Tibial nerve (tissue), 4 donors: ENCODE data around the gene TBX21. TPM values are rescaled to one million over a fixed set of nuclear protein-coding genes. Genes with fewer than 3 reads are reported as not detected.

Experiments used
- DNase-seq, 2 donors: peaks; one replicate each; pipeline ENCODE4 v3.0.0-alpha.2; 2019; ENCODE audit warnings: low spot score in 2 of 2
- H3K27ac ChIP-seq, 4 donors: fragments of 200-600 bp; sonication (generic) in 3 of 4; one replicate each; pipeline ENCODE4 v1.5.1; 2017 to 2019; ENCODE audit warnings: mild to moderate bottlenecking in 1 of 4
- H3K27me3 ChIP-seq, 2 donors: fragments of 200-600 bp; sonication (generic) in 1 of 2; one replicate each; pipeline versions ENCODE4 v1.5.1 to v1.6.0; 2017 to 2019
- H3K36me3 ChIP-seq, 3 donors: fragments of 200-600 bp; sonication (generic); one replicate each; pipeline ENCODE4 v1.5.1; 2018 to 2019
- H3K4me1 ChIP-seq, 4 donors: fragments of 200-600 bp; sonication (generic) in 3 of 4; one replicate each; pipeline ENCODE4 v1.5.1; 2017 to 2019
- H3K4me3 ChIP-seq, 4 donors: fragments of 200-600 bp; sonication (generic) in 3 of 4; one replicate each; pipeline ENCODE4 v1.5.1; 2017 to 2019; ENCODE audit warnings: mild to moderate bottlenecking in 1 of 4, moderate library complexity in 1 of 4
- H3K9me3 ChIP-seq, 4 donors: fragments of 200-600 bp; sonication (generic) in 3 of 4; one replicate each; pipeline ENCODE4 v1.5.1; 2017 to 2019
- CTCF ChIP-seq, 5 experiments: fragments of 200-600 bp in 3 of 5; fragments of 450-650 bp in 2 of 5; sonication (generic) in 3 of 5; IDR thresholded peaks; one replicate each; pipeline ENCODE4 v1.5.1; 2016 to 2019; ENCODE audit warnings: antibody characterized with exemption in 5 of 5, mild to moderate bottlenecking in 3 of 5, moderate library complexity in 2 of 5
- EP300 ChIP-seq, 2 donors: sonication (generic); formaldehyde crosslinking; IDR thresholded peaks; one replicate each; pipeline ENCODE4 v1.6.1; 2017; ENCODE audit warnings: antibody characterized with exemption in 2 of 2, mild to moderate bottlenecking in 1 of 2
- POLR2A ChIP-seq, 2 donors: fragments of 450-650 bp; IDR thresholded peaks; one replicate each; pipeline ENCODE4 v1.6.1; 2017; ENCODE audit warnings: antibody characterized with exemption in 2 of 2, mild to moderate bottlenecking in 2 of 2, moderate library complexity in 2 of 2
- WGBS, 2 donors: methylation state at CpG; one replicate each; pipeline ENCODE4 v1.1.5; 2018; 5-methylcytosine and 5-hydroxymethylcytosine counted together
- total RNA-seq, 4 donors: library from RNA; depleted of rRNA; stranded (reverse); fragments of >200 nt; gene quantifications; one replicate each; pipeline ENCODE4 v1.1.0, GENCODE V29; 2016

The TBX21 gene
- total RNA-seq, 4 donors from 2014 or later = 1.9 to 3.3 (median 2.1) TPM; not detected in 1

GRCh38 chr17:47789611-47790561 is 56.9 kb downstream of the TBX21 start:
- Histone ChIP-seq H3K9me3 (no peaks in the 10 kb centered on the region), H3K4me1 (peaks cover 0 to 10% (median 5%) of the 10 kb centered on the region in 4 donors), H3K36me3 (no peaks in the 10 kb centered on the region), H3K27ac (peak overlapping the region in 2 of 4 donors; percentile 63), H3K4me3 (peak overlapping the region; percentile 26 to 54 (median 38)), H3K27me3 (peaks cover 0 to 61% of the 10 kb centered on the region in 2 donors)
- WGBS, 2 donors = 2 to 3% methylated on average over 46 to 50 of the region's 70 CpGs
- TF ChIP-seq EP300 (IDR thresholded peaks at IDR 0.05) (no peak), CTCF (IDR thresholded peaks at IDR 0.05) (peak; percentile 39 to 67 (median 59))
- peak in 1 of 2 donors; percentile 19 for DNase-seq

GRCh38 chr17:47791025-47791424 is 58.0 kb downstream of the TBX21 start:
- no peak for DNase-seq
- Histone ChIP-seq H3K9me3 (no peaks in the 10 kb centered on the region), H3K4me3 (no peak overlapping the region), H3K27ac (peak overlapping the region in 2 of 4 donors; percentile 5 to 63), H3K36me3 (no peaks in the 10 kb centered on the region), H3K27me3 (peaks cover 0 to 65% of the 10 kb centered on the region in 2 donors), H3K4me1 (peaks cover 0 to 10% (median 5%) of the 10 kb centered on the region in 4 donors)
- no peak for TF ChIP-seq EP300 (IDR thresholded peaks at IDR 0.05)
- TF ChIP-seq CTCF (IDR thresholded peaks at IDR 0.05) = no peak
- no peak for TF ChIP-seq POLR2A (IDR thresholded peaks at IDR 0.05)
- 9 to 13% methylated on average over 3 of the region's 3 CpGs for WGBS, 2 donors

- WGBS, 2 donors = 77 to 94% methylated on average over 1 of the region's 1 CpG
- Histone ChIP-seq H3K4me1 (peaks cover 0 to 10% (median 5%) of the 10 kb centered on the region in 4 donors), H3K27me3 (peaks cover 0 to 60% of the 10 kb centered on the region in 2 donors), H3K9me3 (no peaks in the 10 kb centered on the region), H3K36me3 (no peaks in the 10 kb centered on the region), H3K4me3 (no peak overlapping the region), H3K27ac (no peak overlapping the region)
- TF ChIP-seq CTCF (IDR thresholded peaks at IDR 0.05) = no peak
- TF ChIP-seq POLR2A (IDR thresholded peaks at IDR 0.05) = no peak
- no peak for TF ChIP-seq EP300 (IDR thresholded peaks at IDR 0.05)
- no peak for DNase-seq
These were observed 59.4 kb downstream of the TBX21 start for GRCh38 chr17:47792457-47792856.

- Histone ChIP-seq H3K27me3 (peaks cover 0 to 55% of the 10 kb centered on the region in 2 donors), H3K27ac (no peak overlapping the region), H3K4me3 (no peak overlapping the region), H3K9me3 (no peaks in the 10 kb centered on the region), H3K36me3 (no peaks in the 10 kb centered on the region), H3K4me1 (peaks cover 0 to 10% (median 5%) of the 10 kb centered on the region in 4 donors)
- no peak for DNase-seq
- WGBS, 2 donors = 72 to 82% methylated on average over 6 of the region's 6 CpGs
- no peak for TF ChIP-seq CTCF (IDR thresholded peaks at IDR 0.05)
- TF ChIP-seq EP300 (IDR thresholded peaks at IDR 0.05) = no peak
- TF ChIP-seq POLR2A (IDR thresholded peaks at IDR 0.05) = no peak
These were observed 59.9 kb downstream of the TBX21 start for GRCh38 chr17:47792979-47793378.

Other genes starting within 250 kb of the TBX21 start
- gene NPEPPS, start 202.1 kb upstream of the TBX21 start, total RNA-seq = 100 to 1,000 TPM; 102 to 118 (median 115) TPM
- gene KPNB1, start 83.3 kb upstream of the TBX21 start, total RNA-seq = 100 to 1,000 TPM; 164 to 205 (median 181) TPM
- 10 to 100 TPM in 2 of 4 donors, 1 to 10 TPM in 2; 6.3 to 24.6 (median 9.8) TPM for gene TBKBP1, start 39.1 kb upstream of the TBX21 start, total RNA-seq
- gene OSBPL7, start 88.6 kb downstream of the TBX21 start, total RNA-seq = 10 to 100 TPM in 2 of 4 donors, 1 to 10 TPM in 2; 8.6 to 19.5 (median 11.2) TPM
- 10 to 100 TPM; 23.4 to 33.4 (median 29.9) TPM for gene MRPL10, start 98.3 kb downstream of the TBX21 start, total RNA-seq
- under 1 TPM in 1 of 4 donors, not detected in 3; 0.60 TPM for gene LRRC46, start 98.4 kb downstream of the TBX21 start, total RNA-seq
- 10 to 100 TPM; 49.8 to 68.6 (median 56.6) TPM for gene SCRN2, start 108.0 kb downstream of the TBX21 start, total RNA-seq
- gene SP6, start 117.9 kb downstream of the TBX21 start, total RNA-seq = 1 to 10 TPM in 1 of 4 donors, under 1 TPM in 3; 0.30 to 1.3 (median 0.71) TPM
- 1 to 10 TPM; 5.9 to 7.2 (median 7.1) TPM for gene SP2, start 163.0 kb downstream of the TBX21 start, total RNA-seq
- 10 to 100 TPM; 36.0 to 56.8 (median 51.2) TPM for gene PNPO, start 208.3 kb downstream of the TBX21 start, total RNA-seq
- gene PRR15L, start 224.6 kb downstream of the TBX21 start, total RNA-seq = not detected
- gene CDK5RAP3, start 237.9 kb downstream of the TBX21 start, total RNA-seq = 100 to 1,000 TPM; 163 to 310 (median 200) TPM